ENCODE results near the gene BCDIN3D.

The BCDIN3D gene

DNA sequence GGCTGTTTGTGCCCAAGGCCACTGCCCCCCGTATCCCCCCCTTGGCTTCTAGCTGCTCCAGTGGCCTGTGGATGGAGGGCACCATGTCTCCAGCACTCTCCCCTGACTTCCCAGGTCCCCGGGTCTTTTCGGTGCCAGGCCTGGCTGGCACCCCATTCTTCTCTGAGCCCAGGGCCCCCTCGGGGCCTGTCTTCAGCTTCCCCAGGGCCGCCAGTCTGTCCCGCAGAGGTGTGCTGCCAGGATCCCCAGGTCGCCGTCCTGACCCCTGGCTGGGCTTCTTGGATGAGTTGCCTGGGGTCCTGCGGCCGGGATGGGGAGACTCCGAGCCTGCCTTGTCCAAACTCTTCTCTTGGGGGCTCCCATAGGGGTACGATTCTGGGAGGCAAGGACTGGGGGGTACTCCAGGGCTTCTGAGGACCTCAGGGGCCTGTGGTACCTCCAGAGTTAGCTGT lies 47.2 kb downstream of the BCDIN3D start:
- no peak for DNase-seq

DNA sequence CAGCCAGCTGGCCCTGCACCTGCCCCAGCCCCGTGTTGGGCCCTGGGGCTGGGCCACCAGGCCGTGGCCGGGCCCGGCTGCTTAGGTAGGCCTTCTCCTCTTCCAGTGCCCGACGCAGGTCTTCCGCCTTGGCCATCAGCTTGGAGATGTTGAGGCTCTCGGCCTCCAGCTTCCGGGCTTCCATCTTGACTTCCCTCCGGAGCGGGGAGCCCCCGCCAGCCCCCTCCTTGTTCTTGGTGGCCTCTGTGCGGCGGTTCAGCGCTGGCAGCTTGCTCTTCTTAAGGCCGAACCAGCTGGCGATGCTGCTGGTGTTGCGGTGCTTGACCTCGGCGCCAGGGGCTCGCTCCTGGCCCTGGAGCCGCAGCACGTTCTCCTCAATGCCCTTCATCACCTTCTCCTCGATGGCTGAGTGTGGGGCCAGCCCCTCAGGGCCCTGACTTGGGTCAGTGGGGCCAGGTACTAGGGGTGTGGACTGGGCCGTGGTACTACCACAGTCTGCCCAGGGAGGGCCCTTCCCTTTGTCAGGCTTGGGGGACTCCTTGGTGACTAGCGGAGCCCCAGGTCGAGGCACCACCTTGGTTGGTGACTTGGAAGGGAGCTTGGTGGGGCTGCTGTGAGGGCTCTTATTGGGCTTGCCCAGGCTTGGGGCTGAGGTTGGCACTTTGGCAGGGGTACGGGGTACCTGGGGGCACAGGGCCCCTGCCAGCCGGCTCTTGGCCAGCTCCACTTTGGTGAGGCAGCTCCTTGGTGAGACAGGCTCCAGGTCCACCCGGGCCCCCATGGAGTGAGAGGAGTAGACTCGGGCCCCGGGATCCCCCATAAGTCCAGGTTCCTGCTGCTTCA lies 47.9 kb downstream of the BCDIN3D start:
- DNase-seq = no peak

DNA sequence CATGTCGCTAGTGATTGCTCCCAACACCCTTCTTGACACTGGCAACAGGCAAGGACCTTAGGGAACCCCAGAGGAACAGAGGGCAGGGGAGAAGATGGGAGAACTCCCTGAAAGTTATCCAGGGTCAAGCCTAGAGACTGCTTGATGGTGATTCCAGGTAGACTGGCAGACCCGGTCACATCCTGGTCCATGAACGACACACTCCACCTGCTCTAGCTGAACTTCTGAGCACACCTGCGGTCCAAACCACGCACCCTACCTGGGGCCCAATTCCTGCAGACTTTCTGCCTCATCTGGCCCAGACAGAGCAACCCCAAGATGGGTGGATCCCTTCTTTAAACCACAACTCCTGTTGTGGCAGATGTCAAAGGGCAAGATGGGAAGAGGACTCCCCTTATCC lies 48.9 kb downstream of the BCDIN3D start:
- no peak for DNase-seq

DNA sequence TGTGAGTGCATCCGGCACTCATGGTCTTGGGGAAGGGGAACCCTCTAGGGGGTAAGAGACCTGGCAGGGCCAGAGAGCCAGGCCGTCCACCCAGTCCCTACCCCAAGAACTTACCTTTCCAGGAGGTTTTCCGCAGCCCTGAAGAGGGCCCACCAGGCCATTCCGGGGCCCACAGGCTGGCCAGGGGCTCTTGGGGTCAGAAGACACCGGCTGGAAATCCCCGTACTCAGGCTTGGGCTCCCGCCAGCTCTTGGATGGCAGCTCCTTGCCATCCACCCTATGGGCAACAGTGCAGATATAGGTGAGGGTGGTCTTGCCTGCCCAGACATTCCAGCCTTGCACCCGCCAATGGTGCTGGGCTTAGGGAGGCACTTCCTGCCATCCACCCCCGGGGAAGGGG lies 49.3 kb downstream of the BCDIN3D start:
- no peak for DNase-seq

DNA sequence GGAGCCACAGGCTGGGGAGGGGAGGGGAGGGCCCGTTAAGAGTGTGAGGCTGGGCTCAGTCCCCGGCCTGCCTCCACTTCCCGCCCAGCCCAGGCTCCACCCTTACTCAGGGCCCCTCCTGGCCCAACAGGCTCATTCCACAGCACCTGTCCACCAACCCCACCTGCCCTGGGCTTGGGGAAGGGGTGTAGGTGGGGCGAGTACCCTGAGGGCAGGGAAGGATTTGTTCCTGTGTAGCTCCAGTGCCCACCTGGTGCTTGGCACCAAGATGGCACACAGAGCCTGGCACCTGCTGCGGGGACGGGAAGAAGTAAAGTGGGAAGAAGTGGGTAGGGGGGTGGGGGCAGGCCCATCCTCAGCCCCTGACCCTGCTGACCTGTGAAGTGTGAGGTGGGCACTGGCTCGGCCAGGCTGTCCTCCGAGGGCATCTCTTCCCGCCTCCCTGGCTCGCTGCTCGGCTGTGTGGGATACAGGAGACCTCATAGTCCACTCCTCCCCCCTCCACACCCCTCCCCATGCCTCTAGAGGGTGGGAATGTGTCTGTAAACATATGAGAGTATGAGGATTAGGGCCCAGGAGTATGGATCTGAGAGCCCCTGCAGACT lies 49.8 kb downstream of the BCDIN3D start:
- DNase-seq = no peak

DNA sequence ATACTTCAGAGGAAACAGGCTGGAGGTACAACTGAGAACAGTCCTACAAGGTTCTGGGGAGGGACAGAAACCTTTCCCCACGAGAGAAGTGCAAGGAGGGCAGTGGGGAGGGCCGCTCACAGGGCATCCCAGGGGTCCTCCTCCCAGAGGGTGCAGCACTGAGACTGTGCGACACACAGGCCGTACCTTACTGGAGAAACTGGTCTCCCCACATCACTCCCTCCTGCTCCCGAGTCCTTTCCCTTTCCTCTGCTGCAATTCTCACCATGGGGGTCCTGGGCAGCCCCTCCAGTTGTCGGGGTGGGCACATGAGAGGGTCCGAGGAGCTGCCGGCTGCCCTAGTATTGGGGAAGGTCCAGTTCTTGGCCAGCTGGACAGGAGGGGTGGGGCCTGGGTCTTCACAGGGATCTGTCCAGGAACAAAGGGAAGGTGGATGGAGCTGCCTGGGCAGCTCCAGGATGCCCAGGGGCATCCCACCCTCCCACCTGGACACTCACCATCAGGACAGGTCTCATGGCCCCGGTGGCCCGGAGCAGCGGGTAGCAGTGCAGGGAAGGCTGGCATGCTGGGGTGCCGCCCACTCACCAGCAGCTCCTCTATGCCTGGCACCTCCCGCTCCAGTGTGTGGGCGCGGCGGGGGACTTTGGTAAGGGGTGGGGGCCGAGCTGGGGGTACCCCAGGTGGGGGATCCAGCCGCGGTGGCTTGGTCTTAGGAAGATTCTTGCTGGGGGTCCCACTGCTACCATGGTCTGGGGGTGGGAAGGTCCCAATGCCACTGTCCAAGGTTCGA lies 50.5 kb downstream of the BCDIN3D start:
- DNase-seq = no peak

DNA sequence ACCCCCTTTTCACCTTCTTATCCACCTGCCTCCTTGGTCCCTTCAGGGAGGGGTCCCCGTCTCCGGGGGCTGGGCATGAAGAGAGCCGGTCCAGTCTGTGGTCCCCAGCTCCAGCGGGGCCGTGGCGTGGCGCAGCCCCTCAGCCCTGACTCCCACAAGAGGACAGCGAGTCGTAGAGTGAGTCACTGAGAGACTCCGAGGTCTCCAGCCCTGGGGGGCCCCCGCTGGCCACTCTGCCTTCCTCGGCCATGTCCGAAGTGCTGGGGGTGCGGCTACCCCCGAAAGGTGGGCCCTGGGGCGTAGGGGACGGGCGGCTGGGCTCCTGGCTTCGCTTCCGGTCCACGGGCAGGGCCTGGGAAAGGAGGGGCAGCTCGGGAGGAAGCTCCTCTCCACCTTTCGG lies 51.2 kb downstream of the BCDIN3D start:
- DNase-seq = no peak

DNA sequence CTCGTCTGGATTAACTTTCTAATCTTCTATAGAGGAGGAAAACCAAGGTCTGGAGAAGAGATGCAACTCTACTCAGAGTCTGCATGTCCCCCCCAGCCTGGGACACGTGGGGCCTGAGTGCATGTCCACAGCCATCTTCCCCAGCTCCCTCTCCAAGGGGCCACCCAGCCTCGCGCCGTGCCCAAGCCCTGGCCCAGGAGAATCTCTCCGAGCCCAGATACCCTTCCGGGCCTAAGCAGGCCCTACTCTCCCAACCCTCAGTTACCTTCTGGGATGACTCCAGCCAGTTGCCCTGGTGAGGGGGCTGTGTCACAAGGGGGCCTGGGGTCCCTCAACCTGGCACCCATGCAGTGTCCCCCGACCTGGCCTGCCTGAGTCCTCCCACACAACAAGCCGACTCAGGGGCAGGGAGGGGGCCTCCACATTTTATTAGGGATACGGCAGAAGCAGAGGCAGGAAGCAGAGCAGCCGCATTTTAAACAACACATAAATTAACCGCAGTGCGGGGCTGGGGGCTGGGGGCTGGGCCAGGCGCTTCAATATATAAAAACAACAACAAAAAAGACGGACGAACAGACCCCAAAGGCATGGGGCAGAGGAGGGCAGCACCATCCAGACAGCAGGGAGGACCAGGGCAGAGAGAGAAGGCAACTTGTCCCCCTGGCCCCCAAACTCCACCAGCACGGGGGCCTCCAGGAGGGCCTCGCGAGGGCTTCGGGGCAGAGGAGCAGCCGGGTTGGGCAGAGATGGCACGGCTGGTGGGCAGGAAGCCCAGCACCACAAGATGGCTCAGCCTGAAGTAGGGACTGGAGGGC lies 52.0 kb downstream of the BCDIN3D start:
- DNase-seq = no peak

DNA sequence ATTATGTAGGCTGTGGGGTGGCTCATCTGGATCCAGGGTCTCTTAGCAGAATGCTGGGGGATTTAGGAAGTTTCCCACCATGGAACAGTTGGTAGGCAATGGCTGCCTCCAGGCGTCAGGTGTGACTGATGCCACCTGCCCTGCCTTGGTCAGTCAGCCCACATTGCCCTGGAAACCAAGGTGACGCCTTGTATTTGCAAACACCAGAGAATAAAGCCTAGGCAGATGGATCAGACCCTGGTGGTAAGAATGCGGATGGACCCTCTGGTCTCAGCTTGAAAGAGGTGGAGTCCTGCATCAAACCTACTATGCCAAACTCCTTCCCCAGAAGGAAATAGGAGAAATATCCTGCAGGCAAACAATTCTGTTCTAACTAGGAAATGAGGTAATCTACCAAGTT lies 52.9 kb downstream of the BCDIN3D start:
- no peak for DNase-seq

DNA sequence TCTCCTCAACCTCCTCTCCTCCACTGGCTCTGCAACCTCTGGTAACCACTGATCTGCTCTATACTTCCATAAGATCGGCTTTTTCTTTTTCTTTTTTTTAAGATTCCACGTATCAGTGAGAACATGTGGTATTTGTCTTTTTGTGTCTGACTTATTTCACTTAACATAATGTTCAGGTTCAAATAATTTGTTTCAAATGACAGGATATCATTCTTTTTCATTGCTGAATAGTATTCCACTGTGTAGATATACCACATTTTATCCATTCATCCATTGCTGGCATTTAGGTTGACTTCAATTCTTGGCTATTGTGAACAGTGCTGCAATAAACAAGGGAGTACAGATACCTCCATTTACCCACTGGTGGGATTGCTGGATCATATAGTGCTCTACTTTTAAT lies 55.2 kb downstream of the BCDIN3D start:
- DNase-seq = no peak
